Measurements from ENCODE around the gene RAPGEF3. TPM values are rescaled to one million over a fixed set of nuclear protein-coding genes. Genes with fewer than 3 reads are reported as not detected.

Gene RAPGEF3
- total RNA-seq, 1 experiment from 2014 or later = 8.2 TPM

DNA sequence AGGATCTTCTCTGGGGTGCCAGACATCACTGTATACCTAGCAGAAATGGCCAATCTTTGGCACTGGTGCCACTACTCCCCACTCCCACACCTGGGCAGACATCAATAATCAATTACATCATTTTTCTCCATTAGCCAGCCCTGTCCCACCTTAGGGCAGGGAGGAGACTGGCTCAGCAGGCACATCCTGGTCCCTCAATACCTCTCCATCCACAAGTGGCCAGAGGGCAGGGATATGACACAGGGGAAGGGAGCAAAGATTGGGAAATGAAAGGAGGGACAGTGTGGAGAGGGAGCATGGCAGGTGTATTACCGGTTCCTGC lies 10.2 kb downstream of the RAPGEF3 start:
- H3K4me3 Mint-ChIP-seq (ENCODE audit: low read depth, unreplicated experiment) = no peak overlapping the region
- CTCF ChIA-PET = no interaction called here
- BruUV-seq (replicated peaks) = no TSS peak
- peaks cover 4% of the 10 kb centered on the region for H3K36me3 Mint-ChIP-seq (ENCODE audit: insufficient read depth, unreplicated experiment)
- H3K9me3 Mint-ChIP-seq (ENCODE audit: low read depth, unreplicated experiment) = no peaks in the 10 kb centered on the region
- peaks cover 27% of the 10 kb centered on the region for H3K4me1 Mint-ChIP-seq (ENCODE audit: low read depth, unreplicated experiment)
- H3K27ac Mint-ChIP-seq (ENCODE audit: unreplicated experiment) = no peak overlapping the region
- no peak for DNase-seq
- intact Hi-C loops (cut with micrococcal nuclease; ENCODE audit: unreplicated experiment) = no loop called here
- TF ChIP-seq, protein P1, sequence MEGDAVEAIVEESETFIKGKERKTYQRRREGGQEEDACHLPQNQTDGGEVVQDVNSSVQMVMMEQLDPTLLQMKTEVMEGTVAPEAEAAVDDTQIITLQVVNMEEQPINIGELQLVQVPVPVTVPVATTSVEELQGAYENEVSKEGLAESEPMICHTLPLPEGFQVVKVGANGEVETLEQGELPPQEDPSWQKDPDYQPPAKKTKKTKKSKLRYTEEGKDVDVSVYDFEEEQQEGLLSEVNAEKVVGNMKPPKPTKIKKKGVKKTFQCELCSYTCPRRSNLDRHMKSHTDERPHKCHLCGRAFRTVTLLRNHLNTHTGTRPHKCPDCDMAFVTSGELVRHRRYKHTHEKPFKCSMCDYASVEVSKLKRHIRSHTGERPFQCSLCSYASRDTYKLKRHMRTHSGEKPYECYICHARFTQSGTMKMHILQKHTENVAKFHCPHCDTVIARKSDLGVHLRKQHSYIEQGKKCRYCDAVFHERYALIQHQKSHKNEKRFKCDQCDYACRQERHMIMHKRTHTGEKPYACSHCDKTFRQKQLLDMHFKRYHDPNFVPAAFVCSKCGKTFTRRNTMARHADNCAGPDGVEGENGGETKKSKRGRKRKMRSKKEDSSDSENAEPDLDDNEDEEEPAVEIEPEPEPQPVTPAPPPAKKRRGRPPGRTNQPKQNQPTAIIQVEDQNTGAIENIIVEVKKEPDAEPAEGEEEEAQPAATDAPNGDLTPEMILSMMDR (IDR thresholded peaks at IDR 0.05; ENCODE audit: unreplicated experiment) = no peak
- no peaks in the 10 kb centered on the region for H3K27me3 Mint-ChIP-seq (ENCODE audit: unreplicated experiment)

DNA sequence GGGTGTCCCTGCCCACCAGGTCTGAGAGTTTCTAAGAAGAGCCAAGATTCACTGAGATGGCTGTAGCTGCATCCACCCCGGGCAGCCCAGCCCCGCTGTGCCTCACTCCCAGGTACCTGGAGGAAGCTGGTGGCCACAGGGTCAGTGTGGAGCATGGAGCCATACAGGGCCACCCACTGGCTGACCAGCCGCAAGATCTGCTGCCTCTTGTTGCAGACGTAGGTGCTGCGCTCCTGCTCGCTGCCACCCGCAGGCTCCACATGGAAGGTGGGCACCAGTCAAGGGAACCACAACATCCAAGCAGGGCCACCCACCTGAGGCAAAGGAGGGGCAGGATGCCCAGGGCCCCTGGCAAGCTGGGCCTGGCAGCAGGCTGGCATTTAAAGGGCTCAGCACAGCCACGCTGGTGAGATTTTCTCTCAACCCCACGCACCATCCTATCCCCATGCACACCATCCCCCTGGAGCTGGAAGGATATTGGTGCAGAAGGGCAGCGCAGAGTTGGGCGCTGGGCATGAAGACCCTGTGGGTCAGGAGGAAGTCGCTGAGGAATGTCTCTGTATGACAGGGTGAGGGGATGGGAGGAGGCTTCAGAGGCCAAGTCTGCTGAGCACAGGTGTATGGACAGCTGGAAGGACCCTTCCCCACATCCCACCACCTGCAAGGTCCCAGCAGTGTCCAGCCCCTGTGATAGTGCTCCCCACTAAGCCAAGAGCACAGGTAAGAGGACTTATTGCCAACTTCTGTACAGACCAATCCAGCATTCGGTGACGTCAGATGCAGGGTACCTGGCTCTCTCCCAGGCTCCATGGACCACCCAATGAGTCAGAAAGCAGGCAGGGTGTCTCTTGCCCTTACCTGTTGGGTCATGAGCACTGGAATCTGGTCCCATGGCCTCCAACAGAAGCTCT lies 10.8 kb downstream of the RAPGEF3 start:
- intact Hi-C loops (cut with micrococcal nuclease; ENCODE audit: unreplicated experiment) = no loop called here
- Mint-ChIP-seq H3K27me3 (ENCODE audit: unreplicated experiment) (no peaks in the 10 kb centered on the region), H3K4me3 (ENCODE audit: low read depth, unreplicated experiment) (no peak overlapping the region), H3K9me3 (ENCODE audit: low read depth, unreplicated experiment) (no peaks in the 10 kb centered on the region), H3K4me1 (ENCODE audit: low read depth, unreplicated experiment) (peaks cover 24% of the 10 kb centered on the region), H3K36me3 (ENCODE audit: insufficient read depth, unreplicated experiment) (no peaks in the 10 kb centered on the region), H3K27ac (ENCODE audit: unreplicated experiment) (no peak overlapping the region)
- DNase-seq = no peak
- CTCF ChIA-PET = no interaction called here
- TF ChIP-seq, protein P1 (IDR thresholded peaks at IDR 0.05; ENCODE audit: unreplicated experiment) = no peak
- BruUV-seq (replicated peaks) = no TSS peak

DNA sequence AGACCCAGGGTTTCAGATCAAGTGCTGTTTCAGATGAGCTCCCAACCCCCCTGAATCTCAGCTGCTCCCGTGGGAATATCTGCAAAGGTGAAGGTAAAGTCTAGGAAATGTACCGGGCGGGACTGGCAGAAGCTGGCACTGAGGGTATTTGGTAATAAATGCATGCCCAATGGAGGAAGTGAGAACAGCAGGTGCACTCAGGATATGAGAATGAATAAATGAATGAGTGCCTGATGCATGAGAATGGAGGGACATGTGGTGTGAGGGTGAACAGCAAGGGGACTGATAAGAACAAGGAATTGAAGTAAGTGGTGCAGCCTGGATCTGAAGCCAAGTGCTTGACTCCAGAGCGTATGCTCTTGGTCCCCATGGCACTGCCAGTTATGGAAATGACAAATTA lies 11.6 kb downstream of the RAPGEF3 start:
- Mint-ChIP-seq H3K27ac (ENCODE audit: unreplicated experiment) (no peak overlapping the region), H3K27me3 (ENCODE audit: unreplicated experiment) (no peaks in the 10 kb centered on the region)

DNA sequence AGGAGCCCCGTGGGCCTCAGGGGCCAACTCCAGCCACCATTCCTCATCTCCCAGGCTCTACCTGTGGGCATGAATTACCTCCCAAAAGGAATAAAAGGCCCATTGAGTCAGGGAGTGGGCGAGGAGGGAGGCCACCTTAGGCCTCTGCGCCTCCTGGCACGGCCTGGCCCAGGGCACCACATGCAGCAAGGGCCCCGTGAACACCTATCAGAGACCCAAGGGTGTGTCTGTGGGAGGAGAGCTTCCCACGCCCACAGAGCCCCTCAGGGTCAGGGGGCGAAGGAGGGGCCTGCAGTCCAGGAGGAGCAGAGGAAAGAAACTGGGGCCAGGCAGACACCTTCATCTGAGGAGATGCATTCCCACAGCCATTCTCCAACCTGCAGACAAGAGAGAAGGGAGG lies 12.2 kb downstream of the RAPGEF3 start:
- no TSS peak for BruUV-seq (replicated peaks)
- no peaks in the 10 kb centered on the region for H3K27me3 Mint-ChIP-seq (ENCODE audit: unreplicated experiment)
- H3K9me3 Mint-ChIP-seq (ENCODE audit: low read depth, unreplicated experiment) = no peaks in the 10 kb centered on the region
- DNase-seq = no peak
- no peak overlapping the region for H3K4me3 Mint-ChIP-seq (ENCODE audit: low read depth, unreplicated experiment)
- CTCF ChIA-PET = no interaction called here
- no peak overlapping the region for H3K27ac Mint-ChIP-seq (ENCODE audit: unreplicated experiment)
- peaks cover 20% of the 10 kb centered on the region for H3K4me1 Mint-ChIP-seq (ENCODE audit: low read depth, unreplicated experiment)
- intact Hi-C loops (cut with micrococcal nuclease; ENCODE audit: unreplicated experiment) = no loop called here
- TF ChIP-seq, protein P1 (IDR thresholded peaks at IDR 0.05; ENCODE audit: unreplicated experiment) = no peak
- no peaks in the 10 kb centered on the region for H3K36me3 Mint-ChIP-seq (ENCODE audit: insufficient read depth, unreplicated experiment)

More for the DNA sequence above, 11.6 kb downstream of the RAPGEF3 start:
- H3K4me3 Mint-ChIP-seq (ENCODE audit: low read depth, unreplicated experiment) = no peak overlapping the region
- TF ChIP-seq, protein P1 (IDR thresholded peaks at IDR 0.05; ENCODE audit: unreplicated experiment) = no peak
- CTCF ChIA-PET = no interaction called here
- no peaks in the 10 kb centered on the region for H3K9me3 Mint-ChIP-seq (ENCODE audit: low read depth, unreplicated experiment)
- no TSS peak for BruUV-seq (replicated peaks)
- no peaks in the 10 kb centered on the region for H3K36me3 Mint-ChIP-seq (ENCODE audit: insufficient read depth, unreplicated experiment)
- intact Hi-C loops (cut with micrococcal nuclease; ENCODE audit: unreplicated experiment) = no loop called here
- DNase-seq = no peak
- peaks cover 19% of the 10 kb centered on the region for H3K4me1 Mint-ChIP-seq (ENCODE audit: low read depth, unreplicated experiment)
